ENCODE results near the gene CACNA1D. TPM values are rescaled to one million over a fixed set of nuclear protein-coding genes. Genes with fewer than 3 reads are reported as not detected.
A peak's percentile ranks its signal among the peaks of the same experiment; 100 is the strongest.

CACNA1D gene
- total and polyA plus RNA-seq, 2 donors from 2014 or later, result 3.7 to 35.7 TPM

DNA sequence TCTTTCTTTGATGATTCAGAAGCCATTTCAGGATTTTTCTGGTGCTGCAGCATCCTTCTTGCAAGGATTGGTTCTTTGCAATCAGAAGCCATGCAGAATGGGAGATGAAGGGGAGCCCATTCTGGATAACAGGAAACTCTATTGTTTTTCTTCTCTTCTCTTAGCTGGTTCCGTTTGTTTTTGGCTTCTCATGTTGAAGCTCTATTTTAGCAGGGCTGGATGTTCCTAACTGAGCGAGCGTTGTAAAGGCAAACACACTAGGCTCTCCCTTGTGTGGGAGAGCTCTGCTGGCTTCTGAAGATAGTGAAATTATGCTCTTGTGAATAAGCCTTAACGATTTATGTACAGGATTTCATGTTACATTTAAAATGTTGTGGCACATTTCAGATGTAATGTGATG is 8.3 kb downstream of the CACNA1D start:
- Histone ChIP-seq H3K4me3 (ENCODE audit: low read length in 3 of 3) (no peak overlapping the region), H3K9ac (ENCODE audit: low read length in 3 of 3) (no peak overlapping the region), H3K9me3 (ENCODE audit: control insufficient read depth in 2 of 3, insufficient read depth in 1 of 3, low read length in 3 of 3) (no peaks in the 10 kb centered on the region), H3K27me3 (ENCODE audit: control insufficient read depth, insufficient read depth, low read length) (no peaks in the 10 kb centered on the region), H3K27ac (ENCODE audit: low read depth in 2 of 2, low read length in 2 of 2) (no peak overlapping the region), H3K4me1 (ENCODE audit: control insufficient read depth in 2 of 3, insufficient read depth in 2 of 3, low read depth in 1 of 3, low read length in 3 of 3) (peaks cover 0 to 8% (median 2%) of the 10 kb centered on the region in 3 donors), H3K36me3 (ENCODE audit: control insufficient read depth in 2 of 3, insufficient read depth in 3 of 3, low read length in 3 of 3) (no peaks in the 10 kb centered on the region)
- FAIRE-seq (no peak), DNase-seq (no peak)
- intact Hi-C loops (cut with DNase I), result no loop called here
- TF ChIP-seq, protein P1, sequence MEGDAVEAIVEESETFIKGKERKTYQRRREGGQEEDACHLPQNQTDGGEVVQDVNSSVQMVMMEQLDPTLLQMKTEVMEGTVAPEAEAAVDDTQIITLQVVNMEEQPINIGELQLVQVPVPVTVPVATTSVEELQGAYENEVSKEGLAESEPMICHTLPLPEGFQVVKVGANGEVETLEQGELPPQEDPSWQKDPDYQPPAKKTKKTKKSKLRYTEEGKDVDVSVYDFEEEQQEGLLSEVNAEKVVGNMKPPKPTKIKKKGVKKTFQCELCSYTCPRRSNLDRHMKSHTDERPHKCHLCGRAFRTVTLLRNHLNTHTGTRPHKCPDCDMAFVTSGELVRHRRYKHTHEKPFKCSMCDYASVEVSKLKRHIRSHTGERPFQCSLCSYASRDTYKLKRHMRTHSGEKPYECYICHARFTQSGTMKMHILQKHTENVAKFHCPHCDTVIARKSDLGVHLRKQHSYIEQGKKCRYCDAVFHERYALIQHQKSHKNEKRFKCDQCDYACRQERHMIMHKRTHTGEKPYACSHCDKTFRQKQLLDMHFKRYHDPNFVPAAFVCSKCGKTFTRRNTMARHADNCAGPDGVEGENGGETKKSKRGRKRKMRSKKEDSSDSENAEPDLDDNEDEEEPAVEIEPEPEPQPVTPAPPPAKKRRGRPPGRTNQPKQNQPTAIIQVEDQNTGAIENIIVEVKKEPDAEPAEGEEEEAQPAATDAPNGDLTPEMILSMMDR (IDR thresholded peaks at IDR 0.05; ENCODE audit: borderline replicate concordance, extremely low read depth, insufficient read depth), result no peak

GRCh38 chr3:53503195-53503594 is 8.8 kb downstream of the CACNA1D start:
- Histone ChIP-seq H3K9ac (ENCODE audit: low read length in 3 of 3) (no peak overlapping the region), H3K36me3 (ENCODE audit: control insufficient read depth in 2 of 3, insufficient read depth in 3 of 3, low read length in 3 of 3) (no peaks in the 10 kb centered on the region), H3K27ac (ENCODE audit: low read depth in 2 of 2, low read length in 2 of 2) (no peak overlapping the region), H3K27me3 (ENCODE audit: control insufficient read depth, insufficient read depth, low read length) (no peaks in the 10 kb centered on the region), H3K9me3 (ENCODE audit: control insufficient read depth in 2 of 3, insufficient read depth in 1 of 3, low read length in 3 of 3) (no peaks in the 10 kb centered on the region), H3K4me3 (ENCODE audit: low read length in 3 of 3) (no peak overlapping the region), H3K4me1 (ENCODE audit: control insufficient read depth in 2 of 3, insufficient read depth in 2 of 3, low read depth in 1 of 3, low read length in 3 of 3) (peaks cover 0 to 8% (median 2%) of the 10 kb centered on the region in 3 donors)
- FAIRE-seq (no peak), DNase-seq (no peak)
- TF ChIP-seq, protein P1 (IDR thresholded peaks at IDR 0.05; ENCODE audit: borderline replicate concordance, extremely low read depth, insufficient read depth), result no peak
- intact Hi-C loops (cut with DNase I), result no loop called here

- intact Hi-C loops (cut with DNase I), result no loop called here
- H3K4me3 ChIP-seq (ENCODE audit: low read length in 3 of 3), result no peak overlapping the region
- H3K27me3 ChIP-seq (ENCODE audit: control insufficient read depth, insufficient read depth, low read length), result no peaks in the 10 kb centered on the region
- no peaks in the 10 kb centered on the region for H3K9me3 ChIP-seq (ENCODE audit: control insufficient read depth in 2 of 3, insufficient read depth in 1 of 3, low read length in 3 of 3)
- H3K9ac ChIP-seq (ENCODE audit: low read length in 3 of 3), result no peak overlapping the region
- TF ChIP-seq, protein P1 (IDR thresholded peaks at IDR 0.05; ENCODE audit: borderline replicate concordance, extremely low read depth, insufficient read depth), result no peak
- no peaks in the 10 kb centered on the region for H3K36me3 ChIP-seq (ENCODE audit: control insufficient read depth in 2 of 3, insufficient read depth in 3 of 3, low read length in 3 of 3)
- DNase-seq (no peak), FAIRE-seq (peak; percentile 62)
- peak overlapping the region; percentile 44 to 70 for H3K27ac ChIP-seq (ENCODE audit: low read depth in 2 of 2, low read length in 2 of 2)
- H3K4me1 ChIP-seq (ENCODE audit: control insufficient read depth in 2 of 3, insufficient read depth in 2 of 3, low read depth in 1 of 3, low read length in 3 of 3), result peaks cover 0 to 8% (median 0%) of the 10 kb centered on the region in 3 donors
Observed at GRCh38 chr3:53506110-53506762, 11.8 kb downstream of the CACNA1D start.

All from kidney (tissue), 14 donors.